ENCODE results near the gene DDI2. TPM values are rescaled to one million over a fixed set of nuclear protein-coding genes. Genes with fewer than 3 reads are reported as not detected.

The DDI2 gene
- total RNA-seq = 36.3 and 39.6 TPM in 2 replicates

DNA sequence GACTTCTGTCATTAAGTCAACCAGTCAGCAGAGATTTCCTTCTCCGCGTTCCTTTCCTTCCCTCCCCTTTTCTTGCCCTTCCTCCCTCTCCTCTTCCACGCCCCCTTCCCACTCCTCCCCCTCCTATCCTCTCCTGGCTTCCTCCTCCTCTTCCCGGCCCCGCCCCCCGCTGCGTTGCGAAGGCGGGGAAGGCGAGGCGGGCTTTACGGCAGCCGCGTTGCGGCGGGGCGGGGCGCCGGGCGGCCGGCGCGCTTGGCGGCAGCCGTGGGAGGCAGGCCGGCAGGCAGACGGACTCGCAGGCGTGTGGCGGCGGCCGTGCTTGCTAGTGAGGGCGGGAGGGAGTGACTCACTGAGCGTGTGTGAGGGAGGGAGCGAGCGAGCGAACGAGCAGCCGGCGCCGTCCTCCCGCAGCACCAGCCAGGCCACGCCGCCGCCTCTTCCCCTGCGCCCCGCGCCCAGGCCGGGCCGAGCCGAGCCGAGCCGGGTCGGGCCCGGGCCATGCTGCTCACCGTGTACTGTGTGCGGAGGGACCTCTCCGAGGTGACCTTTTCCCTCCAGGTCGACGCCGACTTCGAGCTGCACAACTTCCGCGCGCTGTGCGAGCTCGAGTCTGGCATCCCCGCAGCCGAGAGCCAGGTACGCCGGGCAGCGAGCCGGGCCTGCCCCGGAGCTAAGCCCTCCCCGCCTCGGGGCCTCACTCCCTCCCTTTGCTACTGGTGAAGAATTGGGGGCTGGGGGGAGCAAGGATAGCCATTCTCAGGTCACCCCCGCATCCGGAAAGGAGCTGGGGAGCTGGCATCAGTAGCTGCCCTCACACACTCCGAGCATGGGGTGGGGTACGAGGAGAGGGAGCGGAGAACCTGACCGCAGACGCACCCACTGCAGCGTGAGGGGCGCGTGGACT lies at the start of gene DDI2:
Gene DDI2, plus strand, starts transcription at position 286 of the 904 bp plus-strand sequence. Its CDS starts 213 bp downstream, at position 499.
- intact Hi-C loops (cut with micrococcal nuclease) = loop anchor here (1.0 to 10.0 kb wide), 10 partner anchors 14 to 747 kb away; partner anchors contain the start of genes CASP9, SZRD1 and ZBTB17

DNA sequence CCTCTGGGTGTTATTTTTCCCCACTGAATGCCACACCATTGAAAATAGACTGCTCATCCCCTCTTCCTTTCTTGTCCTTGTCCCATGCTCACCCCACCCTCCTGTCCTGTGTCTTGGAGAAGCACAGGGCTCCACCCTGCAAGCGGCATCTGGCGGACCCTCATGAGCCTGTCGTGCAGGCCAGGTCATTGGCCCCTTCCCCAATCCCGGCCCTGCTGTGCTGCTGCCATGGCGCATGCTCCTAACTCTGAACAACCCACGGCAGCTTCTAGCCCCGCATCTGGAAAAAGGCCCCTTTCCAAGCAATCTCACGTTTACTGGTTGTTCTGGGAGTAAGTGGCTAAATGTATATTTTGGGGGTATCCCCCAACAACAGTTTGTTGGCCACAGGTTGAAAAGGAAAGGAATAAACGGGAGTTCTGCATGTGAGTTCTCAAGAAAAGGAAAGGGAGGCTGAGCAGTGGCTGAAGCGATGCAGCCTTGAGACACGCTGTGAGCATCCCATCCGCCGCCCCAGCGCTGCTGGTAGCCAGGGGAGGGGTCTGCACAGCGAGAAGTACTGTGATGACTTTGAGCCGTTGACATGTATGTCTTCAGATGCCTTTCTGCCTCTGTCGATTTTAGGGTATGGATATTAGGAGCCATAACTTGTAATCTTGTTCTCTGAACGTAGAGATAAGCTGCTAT lies 48.7 kb upstream of the DDI2 start:
- intact Hi-C loops (cut with micrococcal nuclease) = no loop called here

DNA sequence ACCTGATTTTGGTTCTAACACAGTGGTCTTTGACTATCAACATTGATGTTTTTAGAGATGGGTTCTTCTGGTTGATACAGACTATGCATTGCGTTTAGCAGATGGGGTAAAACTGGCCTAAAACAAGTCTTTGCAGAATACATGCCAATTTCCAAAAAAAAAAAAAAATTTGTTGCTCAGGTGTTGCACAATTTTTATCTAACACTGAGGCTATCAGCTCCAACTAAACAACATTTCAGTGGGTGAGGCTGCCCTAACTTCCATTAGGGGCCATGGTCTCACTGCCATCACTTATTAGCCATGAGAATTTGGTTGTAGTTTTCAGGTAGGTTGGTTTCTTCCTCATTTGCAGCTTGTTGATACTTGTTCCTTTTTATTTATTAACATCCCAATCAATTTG lies 46.4 kb upstream of the DDI2 start:
- intact Hi-C loops (cut with micrococcal nuclease) = no loop called here

DNA sequence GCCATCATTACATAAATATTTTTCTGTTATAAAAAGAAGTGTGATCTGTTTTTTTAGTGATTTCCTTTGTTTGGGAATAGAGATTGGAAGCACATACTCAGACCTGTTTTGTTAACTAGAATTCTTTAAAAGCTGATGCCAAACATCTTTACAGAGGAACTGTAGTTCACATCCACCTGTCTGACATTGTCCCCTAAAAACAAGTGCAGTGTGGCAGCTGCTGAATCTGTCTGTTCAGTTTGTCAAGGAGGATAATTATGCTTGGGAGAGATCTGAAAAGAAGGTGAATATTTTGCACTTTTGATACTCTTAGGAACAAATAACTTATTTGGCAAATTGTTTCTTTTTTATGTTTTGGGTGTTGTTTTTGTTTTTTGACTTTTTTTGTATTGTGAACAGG lies 46.0 kb upstream of the DDI2 start:
- intact Hi-C loops (cut with micrococcal nuclease) = no loop called here

DNA sequence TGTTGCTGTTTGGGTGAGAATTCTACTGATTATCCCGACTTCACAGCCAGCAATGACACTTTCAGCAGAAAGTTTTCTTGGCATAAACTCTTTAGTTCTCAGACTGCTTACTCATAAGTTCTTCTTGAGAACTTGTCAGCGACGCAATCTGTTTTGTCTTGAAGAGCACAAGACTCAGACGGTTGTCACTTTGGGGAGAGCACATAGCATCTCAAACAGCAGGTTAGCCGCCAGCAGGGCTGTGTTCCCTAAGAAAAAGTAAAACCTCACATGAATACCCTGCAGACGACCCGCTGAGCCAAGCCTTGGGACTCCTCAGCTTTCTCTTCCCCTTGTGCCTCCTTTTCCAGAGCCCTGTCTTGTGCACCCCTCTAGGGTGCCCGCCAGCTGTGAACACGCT lies 43.8 kb upstream of the DDI2 start:
- intact Hi-C loops (cut with micrococcal nuclease) = no loop called here

DNA sequence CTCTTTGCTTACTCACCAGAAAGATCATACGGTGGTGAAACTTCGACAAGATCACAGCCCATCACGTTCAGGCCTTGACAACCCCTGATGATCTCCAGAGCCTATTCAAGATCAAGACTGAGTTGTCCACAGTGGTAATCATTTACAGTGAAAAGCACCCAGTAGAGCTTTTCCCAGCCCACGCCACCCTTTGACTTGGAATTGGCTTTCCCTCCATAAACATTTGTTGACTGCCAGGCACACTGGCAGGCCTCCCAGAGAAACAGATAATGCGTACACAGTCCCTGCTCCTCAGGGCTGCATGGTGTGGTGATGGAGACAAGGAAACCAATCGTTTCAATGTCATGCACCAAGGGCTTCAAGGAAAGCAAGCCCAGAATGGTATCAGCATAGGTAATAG lies 42.5 kb upstream of the DDI2 start:
- intact Hi-C loops (cut with micrococcal nuclease) = no loop called here

DNA sequence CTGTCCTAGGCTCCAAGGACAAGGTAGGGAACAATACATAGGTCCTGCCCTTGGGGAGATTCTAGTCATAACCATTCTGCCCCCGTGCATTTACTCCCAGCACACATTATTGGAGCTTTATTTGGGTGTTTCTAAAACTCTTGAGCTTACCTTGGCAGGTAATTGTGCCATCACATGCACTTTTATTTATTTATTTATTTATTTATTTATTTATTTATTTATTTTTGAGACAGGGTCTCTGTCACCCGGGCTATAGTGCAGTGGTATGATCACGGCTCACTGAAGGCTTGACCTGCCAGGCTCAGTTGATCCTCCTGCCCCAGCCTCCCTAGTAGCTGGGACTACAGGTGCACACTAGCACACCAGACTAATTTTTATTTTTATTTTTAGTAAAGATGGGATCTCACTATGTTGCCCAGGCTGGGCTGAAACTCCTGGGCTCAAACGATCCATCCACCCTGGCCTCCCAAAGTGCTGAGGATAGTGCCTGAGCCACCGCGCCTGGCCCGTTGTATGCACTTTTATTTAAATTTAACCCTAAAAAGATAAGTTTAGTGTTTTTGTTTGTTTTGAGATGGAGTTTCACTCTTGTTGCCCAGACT lies 41.6 kb upstream of the DDI2 start:
- intact Hi-C loops (cut with micrococcal nuclease) = no loop called here

DNA sequence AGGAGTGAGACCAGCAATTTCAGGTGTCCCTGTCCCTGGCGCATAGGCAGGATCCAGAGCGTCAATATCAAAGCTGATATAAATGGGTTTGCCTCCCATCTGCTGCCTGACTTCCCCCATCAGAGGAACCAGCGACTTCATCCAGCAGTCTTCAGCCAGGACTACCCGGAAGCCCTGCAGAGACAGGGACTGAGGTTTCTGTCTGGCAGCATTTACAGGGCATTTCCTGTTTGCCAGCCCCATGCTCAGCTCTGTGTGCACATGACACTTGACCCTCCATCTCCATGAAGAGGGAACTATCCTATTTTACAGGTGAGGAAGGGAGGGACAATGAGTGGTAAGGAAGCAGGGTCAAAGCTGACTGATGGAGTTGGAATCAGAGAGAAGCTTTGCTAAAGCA lies 39.6 kb upstream of the DDI2 start:
- intact Hi-C loops (cut with micrococcal nuclease) = loop anchor here (2.0 kb wide), 1 partner anchor 51 kb away; the partner anchor contains the start of gene DNAJC16

DNA sequence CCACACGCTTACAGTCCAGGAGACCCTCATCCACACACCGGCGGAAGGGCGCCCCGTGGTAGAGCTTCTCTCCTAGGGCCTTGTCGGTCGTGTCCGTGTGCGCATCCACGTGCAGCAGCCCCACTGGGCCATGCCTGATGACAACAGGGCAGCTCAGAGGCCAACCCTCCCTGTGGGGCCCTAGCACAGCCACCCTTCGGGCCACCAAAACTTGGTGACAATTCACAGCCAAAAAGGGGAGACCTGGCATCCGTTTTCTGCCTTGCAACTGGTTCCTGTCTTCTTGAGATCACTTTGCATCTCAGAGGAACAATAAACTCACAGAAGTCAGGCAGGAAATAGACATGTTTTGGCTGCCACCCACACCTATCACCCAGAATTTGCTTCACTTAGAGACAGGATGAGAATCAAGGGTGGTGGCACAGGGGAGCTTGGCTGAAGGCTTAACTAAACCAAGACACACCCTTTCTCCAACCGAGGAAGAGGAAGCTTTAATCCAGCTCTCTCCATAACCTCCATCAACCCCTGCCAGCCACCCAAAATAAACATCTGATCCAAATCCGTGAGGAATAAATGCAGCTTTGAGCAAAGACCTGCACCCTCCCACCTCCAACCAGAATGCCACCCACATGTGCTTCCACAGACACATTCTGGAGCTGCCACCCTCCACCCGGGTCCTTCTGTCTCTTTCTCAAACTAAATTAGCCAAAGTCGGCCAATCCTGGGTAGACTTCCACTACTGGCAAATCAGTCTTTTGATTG lies 38.2 kb upstream of the DDI2 start:
- intact Hi-C loops (cut with micrococcal nuclease) = loop anchor here (1.0 to 2.0 kb wide), 3 partner anchors 38 to 118 kb away; partner anchors contain the start of genes DDI2 and DNAJC16

DNA sequence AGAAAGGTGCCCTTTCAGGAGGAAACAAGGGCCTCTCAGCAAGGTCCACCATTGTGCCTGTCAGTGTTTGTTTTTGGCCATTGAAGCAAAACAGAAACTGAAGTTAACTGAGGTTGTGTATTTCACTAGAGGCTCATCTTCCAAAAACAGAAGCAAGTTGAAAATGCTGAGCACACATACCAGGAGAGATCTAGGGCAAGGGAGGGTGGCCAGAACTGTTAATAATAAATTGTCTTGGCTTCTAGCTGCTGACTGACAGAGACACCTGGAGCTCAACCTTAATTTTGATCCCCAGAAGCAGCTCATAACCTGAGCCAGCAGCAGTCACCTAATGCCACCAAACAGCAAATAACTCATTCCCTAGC lies 37.6 kb upstream of the DDI2 start:
- intact Hi-C loops (cut with micrococcal nuclease) = loop anchor here (1.0 to 2.0 kb wide), 3 partner anchors 38 to 118 kb away; partner anchors contain the start of genes DDI2 and DNAJC16

DNA sequence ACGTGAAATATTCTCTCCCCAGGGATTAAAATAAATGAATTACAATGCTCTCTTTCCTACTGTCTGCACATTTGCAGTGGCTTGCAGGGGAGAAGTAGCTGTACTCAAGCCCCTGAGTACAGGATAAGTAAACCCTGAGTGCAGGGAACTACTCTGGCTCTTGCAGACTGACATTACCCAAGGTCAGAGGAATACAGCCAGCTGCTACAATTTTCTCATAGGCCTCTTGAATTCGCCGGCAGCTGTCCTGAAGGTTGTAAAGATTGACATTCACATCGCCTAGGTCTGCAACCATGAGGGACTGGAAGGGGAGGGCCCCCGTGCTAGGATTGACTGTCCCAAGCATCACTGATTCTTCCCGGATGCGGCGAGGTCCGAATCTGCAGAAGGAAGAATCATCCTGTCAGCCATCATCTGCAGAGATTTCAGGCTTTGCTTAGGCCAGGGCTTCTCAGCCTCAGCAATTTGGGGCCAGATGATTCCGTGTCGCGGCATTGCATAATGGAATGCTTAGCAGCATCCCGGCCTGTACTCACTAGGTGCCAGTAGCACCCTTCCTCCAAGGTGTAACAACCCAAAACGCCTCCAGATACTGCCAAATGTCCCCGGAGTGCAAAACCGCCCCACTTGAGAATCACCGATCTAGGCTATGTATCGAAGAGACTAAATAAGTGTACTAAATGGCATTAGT lies 34.1 kb upstream of the DDI2 start:
- intact Hi-C loops (cut with micrococcal nuclease) = no loop called here

DNA sequence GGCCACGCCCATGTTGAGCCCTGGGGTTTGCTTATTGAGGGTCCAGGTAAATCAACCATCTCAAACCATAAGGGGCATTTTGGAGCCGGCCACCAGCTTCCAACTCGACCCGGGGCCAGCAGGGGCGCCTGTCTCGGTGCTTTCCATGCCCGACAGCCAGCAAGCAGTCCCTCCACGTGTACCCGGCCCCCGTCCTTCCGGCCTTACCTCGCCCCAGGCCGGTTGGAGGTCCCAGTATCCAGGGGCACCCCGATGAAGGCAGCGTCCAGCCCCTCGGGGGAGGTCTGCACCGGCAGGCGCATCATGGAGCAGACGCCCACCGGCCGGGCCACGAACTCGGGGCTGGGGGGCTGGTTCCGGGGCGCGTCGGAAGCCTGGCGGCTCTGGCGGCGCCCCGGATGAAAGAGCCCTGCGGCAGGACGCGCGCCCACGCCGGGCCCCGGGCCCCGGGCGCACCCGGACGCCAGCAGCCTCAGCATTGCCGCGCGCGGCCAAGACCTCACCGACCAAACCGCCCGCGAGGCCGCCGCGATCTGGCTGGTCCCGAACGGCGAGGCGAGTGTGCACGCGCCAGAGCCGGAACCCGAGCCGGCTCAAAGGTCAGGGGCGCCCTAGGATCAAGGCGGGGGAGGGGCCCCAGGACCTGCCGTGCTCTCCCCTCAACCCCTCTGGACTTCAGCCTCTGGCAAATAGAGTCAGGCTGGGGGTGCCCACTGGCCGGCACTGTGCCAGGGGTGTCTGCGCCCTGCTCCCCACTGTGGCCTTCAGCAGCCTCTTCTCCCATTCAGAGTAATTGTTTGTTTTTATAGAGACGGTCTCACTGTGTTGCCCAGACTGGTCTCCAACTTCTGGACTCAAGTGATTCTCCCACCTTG lies 32.5 kb upstream of the DDI2 start, which contains the start of gene AGMAT:
Gene AGMAT, minus strand, starts transcription at position 563 of the 875 bp plus-strand sequence. Its CDS starts 84 bp downstream, at position 479.
- intact Hi-C loops (cut with micrococcal nuclease) = loop anchor here (1.0 to 2.0 kb wide), 2 partner anchors 20 to 58 kb away; partner anchors contain the start of gene DNAJC16

DNA sequence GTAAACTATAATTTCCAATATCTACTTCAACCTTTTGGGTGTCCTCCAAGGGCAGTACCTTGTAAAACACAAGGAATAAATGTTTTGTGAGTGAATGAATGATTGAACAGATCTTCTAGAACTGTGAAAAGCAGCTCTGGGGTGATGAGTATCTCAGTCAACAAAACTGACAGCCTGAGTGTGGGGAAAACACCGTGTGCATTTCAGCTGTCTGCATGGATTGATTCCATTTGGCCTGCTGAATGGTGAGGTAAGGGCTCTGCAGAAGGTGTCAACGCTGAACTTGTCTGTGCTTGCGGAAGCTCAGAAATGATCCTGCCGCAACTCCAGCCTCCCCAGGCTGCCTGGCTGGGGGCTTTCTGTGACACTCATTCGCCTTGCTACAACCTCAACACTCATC lies 25.0 kb upstream of the DDI2 start:
- intact Hi-C loops (cut with micrococcal nuclease) = no loop called here

DNA sequence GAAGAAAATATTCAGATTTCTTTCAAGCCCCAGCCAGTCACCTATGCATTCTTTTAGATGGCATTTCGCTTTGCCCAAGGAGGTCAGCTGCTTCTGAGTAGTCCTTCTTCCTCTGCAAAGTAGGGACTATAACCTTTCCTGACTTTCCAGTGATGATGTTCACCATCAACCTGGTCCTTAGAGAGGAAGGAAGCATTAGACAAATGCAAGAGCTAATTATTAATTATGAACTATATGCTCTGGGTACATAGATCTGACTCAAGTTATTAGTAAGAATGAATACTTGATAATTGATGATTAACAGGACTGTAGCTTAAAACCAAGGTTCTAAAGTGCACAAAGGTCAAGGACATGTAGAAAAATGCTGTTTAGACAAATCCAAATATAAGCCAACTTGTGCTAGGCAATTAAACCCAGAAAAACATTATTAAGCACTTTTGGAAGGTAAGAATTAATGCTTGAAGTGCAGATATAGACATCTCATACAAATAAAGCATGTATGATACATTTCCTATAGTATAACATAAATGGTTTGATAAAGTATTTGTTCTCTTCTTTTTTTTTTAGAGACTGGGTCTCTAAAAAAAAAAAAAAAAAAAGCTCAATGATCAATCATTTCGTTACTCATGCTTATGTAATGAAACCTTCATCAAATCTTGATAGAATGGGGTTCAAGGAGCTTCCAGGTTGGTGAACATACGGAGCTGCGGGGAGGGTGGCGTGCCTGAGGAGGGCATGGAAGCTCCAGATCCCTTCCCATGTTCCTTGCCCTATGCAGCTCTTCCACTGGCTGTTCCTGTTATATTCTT lies 21.2 kb upstream of the DDI2 start:
- intact Hi-C loops (cut with micrococcal nuclease) = loop anchor here (1.0 kb wide), 2 partner anchors 21 to 145 kb away; partner anchors contain the start of gene DDI2

DNA sequence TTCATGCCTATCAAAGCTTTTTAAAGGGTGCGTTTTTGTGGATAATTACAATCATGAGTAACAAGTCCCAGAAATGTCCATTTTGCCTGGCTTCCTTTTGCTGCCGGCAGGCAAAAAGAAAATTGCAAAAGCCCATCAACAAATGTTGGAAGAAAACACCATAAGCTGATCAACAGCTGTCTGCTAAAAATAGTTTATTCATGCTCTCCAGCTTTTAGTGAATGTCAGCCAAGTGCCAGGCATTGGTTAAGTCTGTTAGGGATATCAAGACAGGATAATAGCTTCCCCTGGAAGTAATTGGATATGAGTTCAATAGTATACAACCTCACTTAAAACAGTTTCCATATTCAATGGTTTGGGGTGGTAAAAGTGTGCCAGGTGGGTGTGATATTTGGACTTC lies 18.8 kb upstream of the DDI2 start:
- intact Hi-C loops (cut with micrococcal nuclease) = no loop called here

DNA sequence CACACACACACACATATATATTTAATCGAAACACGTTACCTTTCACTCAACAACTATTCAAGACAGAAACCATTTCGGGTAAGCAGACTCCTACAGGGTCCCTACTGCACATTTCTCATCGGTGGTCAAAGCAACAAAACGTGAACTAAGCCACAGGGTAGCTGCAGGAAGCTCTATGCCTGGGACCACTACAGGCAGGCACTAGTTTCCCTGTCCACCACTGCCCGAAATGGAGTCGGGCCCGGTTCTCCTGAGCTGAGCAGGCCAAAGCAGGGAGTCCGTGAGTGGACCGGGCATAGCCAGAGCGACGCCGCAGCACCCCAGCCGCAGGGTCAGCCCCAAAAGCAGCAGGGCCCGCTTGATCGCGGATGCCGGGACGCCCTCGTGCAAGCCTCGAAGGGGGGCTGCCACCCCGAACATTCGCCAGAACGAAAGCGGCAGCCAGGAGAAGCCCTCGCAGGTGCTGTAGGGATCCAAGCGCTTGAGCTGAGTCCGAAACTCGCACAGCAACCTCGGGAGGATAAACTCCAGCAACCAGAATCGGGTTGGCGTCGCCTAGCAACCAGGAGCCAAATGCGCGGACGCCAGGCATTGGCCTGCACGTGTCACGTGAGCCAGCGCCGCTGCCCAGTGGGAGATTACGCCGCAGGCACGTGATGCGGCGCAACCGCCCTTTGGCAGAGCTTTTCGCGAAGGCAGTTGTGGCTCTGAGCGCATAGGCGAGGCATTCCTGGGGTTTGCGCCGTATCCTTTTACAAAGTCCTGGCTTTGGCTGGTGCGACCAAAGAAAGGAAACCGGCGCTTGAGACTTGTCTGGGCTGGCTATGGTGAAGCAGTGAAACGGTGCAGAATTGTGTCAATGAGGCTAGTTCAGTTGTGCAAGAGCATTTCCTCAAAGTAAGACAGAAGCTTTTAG lies 13.9 kb upstream of the DDI2 start:
- intact Hi-C loops (cut with micrococcal nuclease) = loop anchor here (1.0 kb wide), 4 partner anchors 14 to 230 kb away; partner anchors contain the start of genes DDI2 and DNAJC16

DNA sequence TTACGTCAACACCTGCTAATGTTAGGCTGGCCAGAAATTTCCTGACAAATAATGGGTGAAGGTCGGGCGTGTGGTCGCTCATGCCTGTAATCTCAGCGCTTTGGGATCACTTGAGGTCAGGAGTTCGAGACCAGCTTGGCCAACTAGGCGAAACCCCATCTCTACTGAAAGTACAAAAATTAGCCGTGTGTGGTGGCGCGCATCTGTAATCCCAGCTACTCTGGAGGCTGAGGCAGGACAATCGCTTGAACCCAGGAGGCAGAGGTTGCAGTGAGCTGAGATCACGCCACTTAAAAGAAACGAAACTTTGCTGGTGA lies 13.3 kb upstream of the DDI2 start:
- intact Hi-C loops (cut with micrococcal nuclease) = loop anchor here (1.0 to 2.0 kb wide), 5 partner anchors 13 to 229 kb away; partner anchors contain the start of genes AGMAT, DDI2 and DNAJC16

All from T-helper 1 cell treated with Interleukin-12 subunit alpha and Interleukin-12 subunit beta and Interleukin-4 antibody, amounts not matched to agents 30 ng/mL and 1 ng/mL, for 36 hours (primary cell).